Mesendoderm (in vitro differentiated cells): ENCODE results near the gene RSL1D1.
"Not testable (repeated sequence)": the region's sequence is repeated elsewhere in the genome, so short reads cannot be mapped to it uniquely, and the experiment has no call there.

ENCODE experiments used
- DNase-seq: peaks from one replicate; pipeline ENCODE4 v3.0.0; 2013
- H2AK5ac ChIP-seq: 2 replicates; pipeline ENCODE4 v1.6.1; 2013; ENCODE audit warnings: low read length, inconsistent platforms
- H2BK120ac ChIP-seq: 2 replicates; pipeline ENCODE4 v1.6.1; 2013; ENCODE audit warnings: low read depth, mild to moderate bottlenecking, low read length, moderate library complexity, mixed read lengths
- H2BK15ac ChIP-seq: replicated peaks from 2 replicates; pipeline ENCODE4 v1.6.1; 2013; ENCODE audit warnings: low read depth, mild to moderate bottlenecking, moderate library complexity
- H2BK5ac ChIP-seq: 2 replicates; pipeline ENCODE4 v1.6.1; 2013; ENCODE audit warnings: low read length, inconsistent platforms
- H3K18ac ChIP-seq: 2 replicates; pipeline ENCODE4 v1.6.1; 2013; ENCODE audit warnings: mild to moderate bottlenecking, low read length, mixed read lengths
- H3K23ac ChIP-seq: one replicate; pipeline ENCODE4 v1.6.1; 2013; ENCODE audit warnings: low read length
- H3K27ac ChIP-seq: 2 replicates; pipeline ENCODE4 v1.5.1; 2013; ENCODE audit warnings: low read depth, mild to moderate bottlenecking, inconsistent platforms, low read length, moderate library complexity
- H3K27me3 ChIP-seq: 2 replicates; pipeline ENCODE4 v1.6.1; 2013; ENCODE audit warnings: low read length, control low read depth, mild to moderate bottlenecking, inconsistent platforms; ENCODE audit not compliant: insufficient read depth, poor library complexity
- H3K36me3 ChIP-seq: 2 replicates; pipeline ENCODE4 v1.6.1; 2013; ENCODE audit warnings: low read length, inconsistent platforms; ENCODE audit not compliant: control insufficient read depth, insufficient read depth
- H3K4ac ChIP-seq: one replicate; pipeline ENCODE4 v1.6.1; 2013; ENCODE audit warnings: low read depth, mild to moderate bottlenecking, low read length, moderate library complexity
- H3K4me1 ChIP-seq: 2 replicates; pipeline ENCODE4 v1.6.1; 2013; ENCODE audit warnings: low read depth, low read length, inconsistent platforms; ENCODE audit not compliant: control insufficient read depth
- H3K4me2 ChIP-seq: 2 replicates; pipeline ENCODE4 v1.6.1; 2013; ENCODE audit warnings: low read length
- H3K4me3 ChIP-seq: 2 replicates; pipeline ENCODE4 v1.5.1; 2013; ENCODE audit warnings: mild to moderate bottlenecking, low read length
- H3K56ac ChIP-seq: one replicate; pipeline ENCODE4 v1.6.1; 2013; ENCODE audit warnings: low read length
- H3K79me1 ChIP-seq: 2 replicates; pipeline ENCODE4 v1.6.1; 2013; ENCODE audit warnings: low read length, inconsistent platforms
- H3K79me2 ChIP-seq: 2 replicates; pipeline ENCODE4 v1.6.1; 2013; ENCODE audit warnings: mild to moderate bottlenecking, low read length; ENCODE audit not compliant: control insufficient read depth, insufficient read depth
- H3K9ac ChIP-seq: 2 replicates; pipeline ENCODE4 v1.6.1; 2013; ENCODE audit warnings: low read length, inconsistent platforms
- H4K5ac ChIP-seq: one replicate; pipeline ENCODE4 v1.6.1; 2013; ENCODE audit warnings: low read length
- H4K8ac ChIP-seq: one replicate; pipeline ENCODE4 v1.6.1; 2013; ENCODE audit warnings: low read depth, mild to moderate bottlenecking, control low read depth, low read length, moderate library complexity
- WGBS: extraction: QIAGEN DNeasy Blood & Tissue Kit; methylation state at CpG from one replicate; pipeline ENCODE4 v1.1.7; 2013; ENCODE audit warnings: low lambda C conversion rate, missing lambda C conversion rate; ENCODE audit not compliant: insufficient coverage; ENCODE audit errors: extremely low coverage; 5-methylcytosine and 5-hydroxymethylcytosine counted together

The RSL1D1 gene

GRCh38 chr16:11792410-11793241 is 58.7 kb downstream of the RSL1D1 start:
- H4K5ac ChIP-seq: no peak overlapping the region

GRCh38 chr16:11791144-11791828 is 60.1 kb downstream of the RSL1D1 start:
- Histone ChIP-seq H3K27me3 (no peaks in the 10 kb centered on the region), H4K8ac (no peak overlapping the region), H3K27ac (no peak overlapping the region), H3K36me3 (no peaks in the 10 kb centered on the region), H3K79me1 (peaks cover 32% of the 10 kb centered on the region), H3K4me1 (no peaks in the 10 kb centered on the region), H2AK5ac (no peak overlapping the region), H3K18ac (no peak overlapping the region), H2BK120ac (no peak overlapping the region), H3K4ac (no peak overlapping the region), H3K4me2 (no peak overlapping the region), H3K23ac (no peak overlapping the region), H2BK5ac (no peak overlapping the region), H2BK15ac (no peak overlapping the region), H3K4me3 (no peak overlapping the region), H4K5ac (no peak overlapping the region), H3K79me2 (peaks cover 75% of the 10 kb centered on the region), H3K56ac (no peak overlapping the region), H3K9ac (no peak overlapping the region)
- DNase-seq: no peak
- WGBS: no CpG with 5 or more reads among the region's 8 CpGs

More at GRCh38 chr16:11792410-11793241, 58.7 kb downstream of the RSL1D1 start:
- H3K18ac ChIP-seq: no peak overlapping the region
- no peak for DNase-seq
- H3K4me3 ChIP-seq: no peak overlapping the region
- H3K9ac ChIP-seq: no peak overlapping the region
- no peak overlapping the region for H2BK15ac ChIP-seq
- H3K56ac ChIP-seq: no peak overlapping the region
- H3K4ac ChIP-seq: no peak overlapping the region
- no peaks in the 10 kb centered on the region for H3K4me1 ChIP-seq
- no peak overlapping the region for H2AK5ac ChIP-seq
- WGBS: no CpG with 5 or more reads among the region's 7 CpGs
- no peak overlapping the region for H4K8ac ChIP-seq
- no peak overlapping the region for H3K27ac ChIP-seq
- H3K23ac ChIP-seq: no peak overlapping the region
- H3K27me3 ChIP-seq: no peaks in the 10 kb centered on the region
- H3K79me1 ChIP-seq: peaks cover 29% of the 10 kb centered on the region
- H3K79me2 ChIP-seq: peaks cover 70% of the 10 kb centered on the region
- H3K36me3 ChIP-seq: no peaks in the 10 kb centered on the region
- H2BK120ac ChIP-seq: no peak overlapping the region
- no peak overlapping the region for H3K4me2 ChIP-seq
- H2BK5ac ChIP-seq: no peak overlapping the region

GRCh38 chr16:11788914-11789313 is 62.4 kb downstream of the RSL1D1 start:
- WGBS: no CpG with 5 or more reads among the region's 3 CpGs
- H2AK5ac ChIP-seq: no peak overlapping the region
- no peak overlapping the region for H3K23ac ChIP-seq
- H3K79me2 ChIP-seq: peaks cover 61% of the 10 kb centered on the region
- H3K27me3 ChIP-seq: no peaks in the 10 kb centered on the region
- no peak overlapping the region for H3K4me2 ChIP-seq
- H3K27ac ChIP-seq: no peak overlapping the region
- H2BK5ac ChIP-seq: no peak overlapping the region
- no peak overlapping the region for H3K56ac ChIP-seq
- H3K79me1 ChIP-seq: peaks cover 28% of the 10 kb centered on the region
- H2BK15ac ChIP-seq: no peak overlapping the region
- no peak overlapping the region for H2BK120ac ChIP-seq
- H3K9ac ChIP-seq: no peak overlapping the region
- no peak for DNase-seq
- no peaks in the 10 kb centered on the region for H3K36me3 ChIP-seq
- H3K4ac ChIP-seq: no peak overlapping the region
- H3K18ac ChIP-seq: no peak overlapping the region
- peaks cover 1% of the 10 kb centered on the region for H3K4me1 ChIP-seq
- H4K5ac ChIP-seq: no peak overlapping the region
- no peak overlapping the region for H4K8ac ChIP-seq
- H3K4me3 ChIP-seq: no peak overlapping the region

GRCh38 chr16:11784980-11785599 is 66.3 kb downstream of the RSL1D1 start:
- WGBS: no CpG with 5 or more reads among the region's 13 CpGs
- not testable (repeated sequence) for H3K4me3 ChIP-seq

GRCh38 chr16:11784381-11784780 is 67.0 kb downstream of the RSL1D1 start:
- H3K36me3 ChIP-seq, H4K8ac ChIP-seq, H2BK5ac ChIP-seq, H3K23ac ChIP-seq, H3K4me2 ChIP-seq, H2BK120ac ChIP-seq, H3K4me3 ChIP-seq, DNase-seq, H3K4ac ChIP-seq, H3K27me3 ChIP-seq, H3K56ac ChIP-seq, H3K27ac ChIP-seq, H3K9ac ChIP-seq, H3K18ac ChIP-seq, H4K5ac ChIP-seq, H2BK15ac ChIP-seq, H2AK5ac ChIP-seq, H3K4me1 ChIP-seq: not testable (repeated sequence)
- H3K79me2 ChIP-seq: peaks cover 32% of the 10 kb centered on the region
- no CpG with 5 or more reads among the region's 6 CpGs for WGBS
- peaks cover 18% of the 10 kb centered on the region for H3K79me1 ChIP-seq

More at GRCh38 chr16:11784980-11785599, 66.3 kb downstream of the RSL1D1 start:
- H3K18ac ChIP-seq, H3K56ac ChIP-seq, H3K23ac ChIP-seq, H3K4ac ChIP-seq, H2AK5ac ChIP-seq, H3K4me1 ChIP-seq, H4K5ac ChIP-seq, DNase-seq, H4K8ac ChIP-seq, H2BK5ac ChIP-seq, H2BK120ac ChIP-seq, H3K36me3 ChIP-seq, H3K4me2 ChIP-seq, H2BK15ac ChIP-seq, H3K27ac ChIP-seq, H3K27me3 ChIP-seq, H3K9ac ChIP-seq: not testable (repeated sequence)
- Histone ChIP-seq H3K79me1 (peaks cover 22% of the 10 kb centered on the region), H3K79me2 (peaks cover 37% of the 10 kb centered on the region)
